IPS-18a (cell line): ENCODE measurements around the gene PRRT1.

Experiments
- H3K27ac ChIP-seq: one replicate; pipeline ENCODE4 v1.5.1; 2013; ENCODE audit warnings: low read length
- H3K27me3 ChIP-seq: one replicate; pipeline ENCODE4 v1.6.1; 2013; ENCODE audit warnings: mild to moderate bottlenecking, low read length; ENCODE audit not compliant: control insufficient read depth, insufficient read depth
- H3K36me3 ChIP-seq: one replicate; pipeline ENCODE4 v1.6.1; 2013; ENCODE audit warnings: low read depth, low read length; ENCODE audit not compliant: control insufficient read depth
- H3K4me1 ChIP-seq: one replicate; pipeline ENCODE4 v1.6.1; 2013; ENCODE audit warnings: low read depth, low read length; ENCODE audit not compliant: control insufficient read depth
- H3K4me3 ChIP-seq: one replicate; pipeline ENCODE4 v1.5.1; 2013; ENCODE audit warnings: low read length
- H3K9ac ChIP-seq: one replicate; pipeline ENCODE4 v1.6.1; 2013; ENCODE audit warnings: mild to moderate bottlenecking, low read length, moderate library complexity
- H3K9me3 ChIP-seq: one replicate; pipeline ENCODE4 v1.6.1; 2013; ENCODE audit warnings: low read depth, low read length; ENCODE audit not compliant: control insufficient read depth

The PRRT1 gene

GRCh38 chr6:32177788-32178546 lies 26.2 kb upstream of the PRRT1 start, which contains the start of gene RNF5:
TSS of gene RNF5 (plus strand) at chr6:32178405. CDS start at chr6:32178512, 107 bp downstream.
- no peaks in the 10 kb centered on the region for H3K9me3 ChIP-seq
- H3K9ac ChIP-seq: peak within 1 kb of the TSS; percentile 87
- peak within 1 kb of the TSS; percentile 97 for H3K27ac ChIP-seq
- peaks cover 21% of the 10 kb centered on the region for H3K4me1 ChIP-seq
- H3K36me3 ChIP-seq: peaks cover 15% of the 10 kb centered on the region
- H3K4me3 ChIP-seq: peak within 1 kb of the TSS; percentile 81
- no peaks in the 10 kb centered on the region for H3K27me3 ChIP-seq

GRCh38 chr6:32177183-32177787 lies 25.5 kb upstream of the PRRT1 start:
- H3K4me1 ChIP-seq: peaks cover 21% of the 10 kb centered on the region

GRCh38 chr6:32176476-32177182 lies 24.9 kb upstream of the PRRT1 start:
- peaks cover 21% of the 10 kb centered on the region for H3K4me1 ChIP-seq
- peak overlapping the region; percentile 87 for H3K9ac ChIP-seq
- no peaks in the 10 kb centered on the region for H3K9me3 ChIP-seq
- H3K27me3 ChIP-seq: no peaks in the 10 kb centered on the region
- peaks cover 15% of the 10 kb centered on the region for H3K36me3 ChIP-seq
- H3K4me3 ChIP-seq: peak overlapping the region; percentile 81
- peak overlapping the region; percentile 97 for H3K27ac ChIP-seq

More at GRCh38 chr6:32177183-32177787, 25.5 kb upstream of the PRRT1 start:
- Histone ChIP-seq H3K4me3 (peak overlapping the region; percentile 81), H3K9ac (peak overlapping the region; percentile 87), H3K27ac (peak overlapping the region; percentile 97), H3K36me3 (peaks cover 15% of the 10 kb centered on the region), H3K9me3 (no peaks in the 10 kb centered on the region), H3K27me3 (no peaks in the 10 kb centered on the region)

GRCh38 chr6:32175711-32176475 lies 24.2 kb upstream of the PRRT1 start, which contains the start of gene AGPAT1:
TSS of gene AGPAT1 (minus strand) at chr6:32176084. CDS start at chr6:32171496, 4,588 bp downstream.
- Histone ChIP-seq H3K36me3 (peaks cover 13% of the 10 kb centered on the region), H3K9me3 (no peaks in the 10 kb centered on the region), H3K9ac (peak within 1 kb of the TSS; percentile 87), H3K4me3 (peak within 1 kb of the TSS; percentile 81), H3K27ac (peak within 1 kb of the TSS; percentile 97), H3K27me3 (no peaks in the 10 kb centered on the region), H3K4me1 (peaks cover 21% of the 10 kb centered on the region)

- H3K9me3 ChIP-seq: no peaks in the 10 kb centered on the region
- H3K4me1 ChIP-seq: peaks cover 21% of the 10 kb centered on the region
- peaks cover 18% of the 10 kb centered on the region for H3K36me3 ChIP-seq
- peak overlapping the region; percentile 87 for H3K9ac ChIP-seq
- H3K4me3 ChIP-seq: peak overlapping the region; percentile 81
- no peak overlapping the region for H3K27ac ChIP-seq
- H3K27me3 ChIP-seq: no peaks in the 10 kb centered on the region
Measured at GRCh38 chr6:32175322-32175710, 23.6 kb upstream of the PRRT1 start.

- Histone ChIP-seq H3K27me3 (no peaks in the 10 kb centered on the region), H3K9ac (no peak overlapping the region), H3K4me3 (peak overlapping the region; percentile 81), H3K4me1 (peaks cover 21% of the 10 kb centered on the region), H3K36me3 (peaks cover 22% of the 10 kb centered on the region), H3K9me3 (no peaks in the 10 kb centered on the region), H3K27ac (no peak overlapping the region)
Measured at GRCh38 chr6:32174416-32174815, 22.7 kb upstream of the PRRT1 start.

- H3K27ac ChIP-seq: no peak overlapping the region
- H3K4me1 ChIP-seq: peaks cover 18% of the 10 kb centered on the region
- no peak overlapping the region for H3K9ac ChIP-seq
- H3K4me3 ChIP-seq: no peak overlapping the region
- H3K36me3 ChIP-seq: peaks cover 34% of the 10 kb centered on the region
- H3K27me3 ChIP-seq: no peaks in the 10 kb centered on the region
- H3K9me3 ChIP-seq: no peaks in the 10 kb centered on the region
Measured at GRCh38 chr6:32173051-32173727, 21.4 kb upstream of the PRRT1 start.

GRCh38 chr6:32171234-32171633 lies 19.5 kb upstream of the PRRT1 start:
- Histone ChIP-seq H3K9me3 (no peaks in the 10 kb centered on the region), H3K27ac (no peak overlapping the region), H3K27me3 (no peaks in the 10 kb centered on the region), H3K36me3 (peaks cover 38% of the 10 kb centered on the region), H3K9ac (no peak overlapping the region), H3K4me1 (peaks cover 10% of the 10 kb centered on the region), H3K4me3 (no peak overlapping the region)

GRCh38 chr6:32170294-32170693 lies 18.6 kb upstream of the PRRT1 start:
- peaks cover 38% of the 10 kb centered on the region for H3K36me3 ChIP-seq
- H3K9ac ChIP-seq: no peak overlapping the region
- no peak overlapping the region for H3K4me3 ChIP-seq
- peaks cover 9% of the 10 kb centered on the region for H3K4me1 ChIP-seq
- H3K27ac ChIP-seq: no peak overlapping the region
- H3K9me3 ChIP-seq: no peaks in the 10 kb centered on the region
- no peaks in the 10 kb centered on the region for H3K27me3 ChIP-seq

GRCh38 chr6:32168807-32169591 lies 17.3 kb upstream of the PRRT1 start:
- no peaks in the 10 kb centered on the region for H3K9me3 ChIP-seq
- no peaks in the 10 kb centered on the region for H3K27me3 ChIP-seq
- peaks cover 37% of the 10 kb centered on the region for H3K36me3 ChIP-seq
- no peaks in the 10 kb centered on the region for H3K4me1 ChIP-seq
- H3K9ac ChIP-seq: no peak overlapping the region
- no peak overlapping the region for H3K4me3 ChIP-seq
- H3K27ac ChIP-seq: no peak overlapping the region
